Panc1 (cell line): ENCODE measurements around the gene ENO4. TPM values are rescaled to one million over a fixed set of nuclear protein-coding genes. Genes with fewer than 3 reads are reported as not detected.

Experiments used
- ATAC-seq: fragments of 200-7000 bp; cut with Tn5 transposase; 2 replicates; pipeline ENCODE4 v1.9.1; 2020; ENCODE audit warnings: mild to moderate bottlenecking, moderate library complexity
- BruUV-seq: library from RNA; stranded (reverse); fragments of 400-500 nt; replicated peaks from 2 replicates; lab custom pipeline; 2021; lab: Mats Ljungman, UMichigan
- CTCF ChIA-PET: fragments of 300-600 bp; sonication (Branson Sonifier 250); formaldehyde crosslinking; loops from one replicate; lab custom pipeline; 2022; ENCODE audit warnings: antibody characterized with exemption; lab: Charles Lee
- POLR2A ChIA-PET: fragments of 300-600 bp; sonication (Branson Sonifier 250); formaldehyde crosslinking; loops from one replicate; lab custom pipeline; 2022; ENCODE audit warnings: antibody characterized with exemption; lab: Charles Lee
- DNase-seq: peaks from one replicate; pipeline ENCODE4 v3.0.0-alpha.2; 2010; ENCODE audit warnings: low read depth, low spot score
- H3K27ac ChIP-seq: 2 replicates; pipeline ENCODE4 v1.5.1; 2011; ENCODE audit warnings: mild to moderate bottlenecking, low read length, inconsistent platforms
- H3K27me3 ChIP-seq: fragments of 200-500 bp; sonication (Bioruptor generic); 2 replicates; pipeline ENCODE4 v1.6.0; 2014; ENCODE audit warnings: low read length, inconsistent platforms; ENCODE audit not compliant: control insufficient read depth, insufficient read depth
- H3K36me3 ChIP-seq: fragments of 200-500 bp; sonication (Bioruptor generic); 2 replicates; pipeline ENCODE4 v1.5.1; 2014; ENCODE audit warnings: inconsistent platforms, mild to moderate bottlenecking, low read length, moderate library complexity; ENCODE audit not compliant: control insufficient read depth, insufficient read depth
- H3K4me1 ChIP-seq: 2 replicates; pipeline ENCODE4 v1.5.1; 2011; ENCODE audit warnings: inconsistent platforms, mild to moderate bottlenecking, low read length, moderate library complexity; ENCODE audit not compliant: control insufficient read depth, insufficient read depth
- H3K4me3 ChIP-seq, 2 experiments: 2 replicates each; pipeline ENCODE4 v1.5.1; 2011 to 2012; ENCODE audit warnings: low read depth in 2 of 2, low read length in 2 of 2, mild to moderate bottlenecking in 2 of 2, inconsistent platforms in 1 of 2, moderate library complexity in 1 of 2
- H3K9me3 ChIP-seq: fragments of 200-500 bp; sonication (Bioruptor generic); 2 replicates; pipeline ENCODE4 v1.5.1; 2014; ENCODE audit warnings: low read depth, mild to moderate bottlenecking, inconsistent platforms, low read length, moderate library complexity; ENCODE audit not compliant: control insufficient read depth, insufficient read depth
- CTCF ChIP-seq: fragments of 450-650 bp; IDR thresholded peaks from 2 replicates; pipeline ENCODE4 v1.5.1; 2017; ENCODE audit warnings: mild to moderate bottlenecking
- POLR2AphosphoS5 ChIP-seq: IDR thresholded peaks from 2 replicates; pipeline ENCODE4 v1.6.1; 2012; ENCODE audit warnings: mild to moderate bottlenecking, low read depth, low read length, moderate library complexity
- SIN3A ChIP-seq: IDR thresholded peaks from 2 replicates; pipeline ENCODE4 v1.6.1; 2012; ENCODE audit warnings: low read depth, mild to moderate bottlenecking, low read length, moderate library complexity, borderline replicate concordance; ENCODE audit not compliant: insufficient read depth
- TCF7L2 ChIP-seq: IDR thresholded peaks from 2 replicates; pipeline ENCODE4 v1.6.1; 2011; ENCODE audit warnings: mild to moderate bottlenecking, low read depth, low read length, inconsistent platforms
- in situ Hi-C: cut with HindIII; loops from 2 replicates; pipeline ENCODE4 v1.10.0; 2016; ENCODE audit warnings: low sequenced_read_pairs, low pct_unique_long_range_greater_than_20kb
- intact Hi-C: fragments of 100-400 bp; cut with micrococcal nuclease; formaldehyde crosslinking; loops from one replicate; pipeline ENCODE4 v1.10.0; 2022; ENCODE audit not compliant: unreplicated experiment
- total RNA-seq: library from RNA; stranded (reverse); gene quantifications from one replicate; pipeline ENCODE4 v1.2.1, GENCODE V29; 2021; ENCODE audit not compliant: unreplicated experiment
- TF ChIP-seq, protein P1 (sequence below), 2 experiments: IDR thresholded peaks; 2 replicates each; pipeline ENCODE4 v1.6.1; 2011 to 2012; ENCODE audit warnings: low read depth in 2 of 2, control low read depth in 1 of 2, low read length in 1 of 2, mild to moderate bottlenecking in 1 of 2, moderate library complexity in 1 of 2; ENCODE audit not compliant: insufficient read depth in 1 of 2

ENO4 gene
- total RNA-seq, 1 experiment from 2014 or later: 0.15 TPM

- TF ChIP-seq CTCF (no peak), POLR2AphosphoS5 (no peak), SIN3A (no peak), TCF7L2 (no peak)
- TF ChIP-seq, protein P1, sequence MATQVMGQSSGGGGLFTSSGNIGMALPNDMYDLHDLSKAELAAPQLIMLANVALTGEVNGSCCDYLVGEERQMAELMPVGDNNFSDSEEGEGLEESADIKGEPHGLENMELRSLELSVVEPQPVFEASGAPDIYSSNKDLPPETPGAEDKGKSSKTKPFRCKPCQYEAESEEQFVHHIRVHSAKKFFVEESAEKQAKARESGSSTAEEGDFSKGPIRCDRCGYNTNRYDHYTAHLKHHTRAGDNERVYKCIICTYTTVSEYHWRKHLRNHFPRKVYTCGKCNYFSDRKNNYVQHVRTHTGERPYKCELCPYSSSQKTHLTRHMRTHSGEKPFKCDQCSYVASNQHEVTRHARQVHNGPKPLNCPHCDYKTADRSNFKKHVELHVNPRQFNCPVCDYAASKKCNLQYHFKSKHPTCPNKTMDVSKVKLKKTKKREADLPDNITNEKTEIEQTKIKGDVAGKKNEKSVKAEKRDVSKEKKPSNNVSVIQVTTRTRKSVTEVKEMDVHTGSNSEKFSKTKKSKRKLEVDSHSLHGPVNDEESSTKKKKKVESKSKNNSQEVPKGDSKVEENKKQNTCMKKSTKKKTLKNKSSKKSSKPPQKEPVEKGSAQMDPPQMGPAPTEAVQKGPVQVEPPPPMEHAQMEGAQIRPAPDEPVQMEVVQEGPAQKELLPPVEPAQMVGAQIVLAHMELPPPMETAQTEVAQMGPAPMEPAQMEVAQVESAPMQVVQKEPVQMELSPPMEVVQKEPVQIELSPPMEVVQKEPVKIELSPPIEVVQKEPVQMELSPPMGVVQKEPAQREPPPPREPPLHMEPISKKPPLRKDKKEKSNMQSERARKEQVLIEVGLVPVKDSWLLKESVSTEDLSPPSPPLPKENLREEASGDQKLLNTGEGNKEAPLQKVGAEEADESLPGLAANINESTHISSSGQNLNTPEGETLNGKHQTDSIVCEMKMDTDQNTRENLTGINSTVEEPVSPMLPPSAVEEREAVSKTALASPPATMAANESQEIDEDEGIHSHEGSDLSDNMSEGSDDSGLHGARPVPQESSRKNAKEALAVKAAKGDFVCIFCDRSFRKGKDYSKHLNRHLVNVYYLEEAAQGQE (IDR thresholded peaks at IDR 0.05; ENCODE audit: insufficient read depth in 1 of 2, low read depth in 2 of 2, low read length in 1 of 2): no peak
- ChIA-PET POLR2A (no interaction called here), CTCF (no interaction called here)
- Histone ChIP-seq H3K4me1 (no peaks in the 10 kb centered on the region), H3K27ac (no peak overlapping the region), H3K27me3 (no peaks in the 10 kb centered on the region), H3K9me3 (no peaks in the 10 kb centered on the region), H3K4me3 (no peak overlapping the region), H3K36me3 (peaks cover 25% of the 10 kb centered on the region)
- DNase-seq: no peak
- no peak for ATAC-seq
- intact Hi-C loops: no loop called here
- no TSS peak for BruUV-seq
- in situ Hi-C loops: no loop called here
These were observed 69.3 kb downstream of the ENO4 start for GRCh38 chr10:116918583-116918982.

- Histone ChIP-seq H3K36me3 (peaks cover 25% of the 10 kb centered on the region), H3K4me3 (no peak overlapping the region), H3K4me1 (no peaks in the 10 kb centered on the region), H3K27ac (no peak overlapping the region), H3K9me3 (no peaks in the 10 kb centered on the region), H3K27me3 (no peaks in the 10 kb centered on the region)
- ATAC-seq: no peak
- DNase-seq: no peak
- ChIA-PET CTCF (no interaction called here), POLR2A (no interaction called here)
- intact Hi-C loops (no loop called here), in situ Hi-C loops (no loop called here)
- BruUV-seq: no TSS peak
- TF ChIP-seq POLR2AphosphoS5 (no peak), CTCF (no peak), TCF7L2 (no peak), SIN3A (no peak)
- TF ChIP-seq, protein P1 (IDR thresholded peaks at IDR 0.05; ENCODE audit: insufficient read depth in 1 of 2, low read depth in 2 of 2, low read length in 1 of 2): no peak
These were observed 69.9 kb downstream of the ENO4 start for GRCh38 chr10:116919164-116919563.
